Keratinocyte (primary cell): ENCODE measurements around the gene ANKRD28.

Experiments
- CTCF ChIP-seq, 3 experiments: IDR thresholded peaks in 1 of 3; conservative IDR thresholded peaks in 1 of 3; optimal IDR thresholded peaks in 1 of 3; 2 replicates in 2 of 3; 3 replicates in 1 of 3; pipeline versions ENCODE3 to v1.5.1; 2011; ENCODE audit warnings: low read length in 3 of 3, mild to moderate bottlenecking in 3 of 3, moderate library complexity in 2 of 3, control low read depth in 1 of 3, inconsistent platforms in 1 of 3; ENCODE audit not compliant: insufficient read depth in 2 of 3; ENCODE audit errors: extremely low read depth in 1 of 3
- EZH2 ChIP-seq: IDR thresholded peaks from one replicate; pipeline ENCODE4 v1.6.1; 2012; ENCODE audit warnings: inconsistent platforms, mild to moderate bottlenecking, low read length, moderate library complexity

- TF ChIP-seq CTCF (optimal IDR thresholded peaks at IDR 0.05 in 1 of 3, IDR thresholded peaks at IDR 0.05 in 1 of 3, conservative IDR thresholded peaks at IDR 0.05 in 1 of 3; ENCODE audit: extremely low read depth in 1 of 3, insufficient read depth in 2 of 3, low read length in 3 of 3) (no peak), EZH2 (no peak)
Observed at GRCh38 chr3:15649341-15649740, 148.4 kb downstream of the ANKRD28 start.
